BE2C (cell line): ENCODE data around the gene SUCLG1.
"Not testable (repeated sequence)": the region's sequence is repeated elsewhere in the genome, so short reads cannot be mapped to it uniquely, and the experiment has no call there.

ENCODE experiments used
- DNase-seq: peaks from one replicate; pipeline ENCODE4 v3.0.0-alpha.2; 2020
- H3K27me3 ChIP-seq: fragments of 250-450 bp; sonication (Bioruptor Pico); 2 replicates; pipeline ENCODE4 v1.5.1; 2020; ENCODE audit warnings: mild to moderate bottlenecking
- H3K36me3 ChIP-seq: fragments of 250-450 bp; sonication (Bioruptor Pico); 2 replicates; pipeline ENCODE4 v1.5.1; 2020; ENCODE audit warnings: mild to moderate bottlenecking
- H3K4me1 ChIP-seq: fragments of 250-450 bp; sonication (Bioruptor Pico); 2 replicates; pipeline ENCODE4 v1.5.1; 2020
- H3K4me3 ChIP-seq: 2 replicates; pipeline ENCODE4 v1.5.1; 2011; ENCODE audit warnings: low read depth, low read length
- H3K9me3 ChIP-seq: fragments of 250-450 bp; sonication (Bioruptor Pico); 2 replicates; pipeline ENCODE4 v1.5.1; 2020
- TF ChIP-seq, protein P1 (sequence below): IDR thresholded peaks from 2 replicates; pipeline ENCODE4 v1.5.1; 2012; ENCODE audit warnings: mild to moderate bottlenecking, low read depth, low read length

The SUCLG1 gene

GRCh38 chr2:84424152-84424551, 34.9 kb downstream of the SUCLG1 start:
- Histone ChIP-seq H3K36me3 (no peaks in the 10 kb centered on the region), H3K4me3 (no peak overlapping the region), H3K27me3 (no peaks in the 10 kb centered on the region), H3K4me1 (no peaks in the 10 kb centered on the region), H3K9me3 (no peaks in the 10 kb centered on the region)
- TF ChIP-seq, protein P1, sequence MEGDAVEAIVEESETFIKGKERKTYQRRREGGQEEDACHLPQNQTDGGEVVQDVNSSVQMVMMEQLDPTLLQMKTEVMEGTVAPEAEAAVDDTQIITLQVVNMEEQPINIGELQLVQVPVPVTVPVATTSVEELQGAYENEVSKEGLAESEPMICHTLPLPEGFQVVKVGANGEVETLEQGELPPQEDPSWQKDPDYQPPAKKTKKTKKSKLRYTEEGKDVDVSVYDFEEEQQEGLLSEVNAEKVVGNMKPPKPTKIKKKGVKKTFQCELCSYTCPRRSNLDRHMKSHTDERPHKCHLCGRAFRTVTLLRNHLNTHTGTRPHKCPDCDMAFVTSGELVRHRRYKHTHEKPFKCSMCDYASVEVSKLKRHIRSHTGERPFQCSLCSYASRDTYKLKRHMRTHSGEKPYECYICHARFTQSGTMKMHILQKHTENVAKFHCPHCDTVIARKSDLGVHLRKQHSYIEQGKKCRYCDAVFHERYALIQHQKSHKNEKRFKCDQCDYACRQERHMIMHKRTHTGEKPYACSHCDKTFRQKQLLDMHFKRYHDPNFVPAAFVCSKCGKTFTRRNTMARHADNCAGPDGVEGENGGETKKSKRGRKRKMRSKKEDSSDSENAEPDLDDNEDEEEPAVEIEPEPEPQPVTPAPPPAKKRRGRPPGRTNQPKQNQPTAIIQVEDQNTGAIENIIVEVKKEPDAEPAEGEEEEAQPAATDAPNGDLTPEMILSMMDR = 0 out of 2 replicates have a peak, but pooled peaks have one; percentile 23
- DNase-seq = no peak

DNA sequence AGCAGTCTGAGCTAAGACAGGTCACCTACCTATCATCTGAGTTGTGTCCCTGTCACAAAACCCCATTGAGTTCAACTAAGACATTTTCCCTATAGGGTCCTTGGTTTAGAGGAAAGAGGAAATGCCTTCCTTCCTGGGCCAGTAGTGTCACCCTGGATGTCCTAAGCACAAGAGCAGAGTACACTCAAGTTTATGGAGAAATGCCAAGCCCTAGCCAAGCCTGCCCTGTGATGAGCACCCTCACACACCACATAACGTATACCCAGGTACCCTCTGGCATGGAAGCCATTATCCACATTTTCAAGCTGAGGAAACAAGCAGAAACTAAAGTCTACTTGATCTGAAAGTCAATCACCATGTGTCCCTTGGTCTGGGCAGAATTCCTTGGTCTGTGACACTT, 37.3 kb downstream of the SUCLG1 start:
- Histone ChIP-seq H3K27me3 (no peaks in the 10 kb centered on the region), H3K36me3 (no peaks in the 10 kb centered on the region), H3K4me3 (no peak overlapping the region), H3K9me3 (no peaks in the 10 kb centered on the region), H3K4me1 (no peaks in the 10 kb centered on the region)
- no peak for DNase-seq
- TF ChIP-seq, protein P1 = no peak

DNA sequence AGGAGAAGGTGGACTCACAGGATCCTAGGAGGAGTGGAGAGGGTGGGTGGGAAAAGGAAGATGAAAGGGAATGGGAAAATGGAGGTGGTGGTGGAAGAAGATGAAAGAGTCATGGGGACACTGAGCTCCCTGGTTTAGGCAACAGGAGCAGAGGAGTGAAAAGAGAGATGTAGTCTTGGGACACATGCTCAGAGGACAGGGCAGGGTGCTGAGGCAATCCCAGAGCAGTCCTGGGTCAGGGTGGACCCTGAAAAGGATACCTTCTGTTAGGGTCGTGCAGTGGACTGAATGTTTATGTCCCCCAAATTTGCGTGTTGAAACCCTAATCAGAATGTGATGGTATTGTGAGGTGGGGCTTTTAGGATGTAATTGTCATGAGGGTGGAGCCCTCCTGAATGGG, 37.9 kb downstream of the SUCLG1 start:
- Histone ChIP-seq H3K27me3 (no peaks in the 10 kb centered on the region), H3K9me3 (no peaks in the 10 kb centered on the region), H3K36me3 (no peaks in the 10 kb centered on the region), H3K4me3 (no peak overlapping the region), H3K4me1 (no peaks in the 10 kb centered on the region)
- no peak for DNase-seq
- TF ChIP-seq, protein P1 = no peak

DNA sequence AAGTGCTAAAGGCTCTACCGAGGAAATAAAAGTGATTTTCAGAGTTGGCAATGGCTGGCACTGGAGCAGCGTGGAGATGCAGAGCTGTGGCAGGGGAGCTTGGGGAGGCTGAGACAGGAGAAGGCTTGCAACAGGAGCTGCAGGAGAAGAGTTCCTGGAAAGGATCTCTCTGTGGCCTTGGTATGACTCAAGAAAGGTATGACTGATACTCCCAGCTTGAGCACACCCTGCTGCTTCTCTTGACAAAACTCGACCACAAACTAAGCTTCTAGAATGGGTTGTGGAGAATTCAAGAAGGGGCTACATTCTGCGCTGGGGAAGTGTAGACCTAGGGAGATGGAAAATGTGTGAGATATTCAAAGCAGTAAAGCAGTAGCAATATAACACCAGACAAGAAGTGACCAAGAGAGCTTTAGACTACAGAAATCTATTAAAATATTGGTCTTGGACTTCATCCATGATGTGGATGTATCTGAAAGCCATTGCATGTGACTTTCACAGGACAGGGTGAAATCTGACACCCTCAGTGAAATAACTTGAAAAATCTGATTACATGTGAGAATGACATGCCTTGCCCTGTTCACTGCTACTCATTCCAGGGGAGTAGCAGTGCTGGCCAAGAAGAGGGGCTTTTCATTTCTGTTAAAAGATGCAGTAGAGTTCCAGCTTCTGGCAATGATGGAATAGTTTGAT, 41.5 kb downstream of the SUCLG1 start:
- H3K4me3 ChIP-seq = no peak overlapping the region
- no peak for DNase-seq
- no peaks in the 10 kb centered on the region for H3K27me3 ChIP-seq
- H3K9me3 ChIP-seq = no peaks in the 10 kb centered on the region
- TF ChIP-seq, protein P1 = no peak
- H3K4me1 ChIP-seq = no peaks in the 10 kb centered on the region
- H3K36me3 ChIP-seq = no peaks in the 10 kb centered on the region

- no peaks in the 10 kb centered on the region for H3K9me3 ChIP-seq
- no peaks in the 10 kb centered on the region for H3K4me1 ChIP-seq
- TF ChIP-seq, protein P1 = no peak
Observed at GRCh38 chr2:84409531-84409930, 49.5 kb downstream of the SUCLG1 start.

GRCh38 chr2:84402111-84402510, 57.0 kb downstream of the SUCLG1 start:
- H3K9me3 ChIP-seq, DNase-seq, H3K27me3 ChIP-seq, H3K4me1 ChIP-seq, H3K4me3 ChIP-seq, H3K36me3 ChIP-seq: not testable (repeated sequence)

More at GRCh38 chr2:84409531-84409930, 49.5 kb downstream of the SUCLG1 start:
- H3K4me3 ChIP-seq = no peak overlapping the region
- H3K36me3 ChIP-seq = no peaks in the 10 kb centered on the region
- no peak for DNase-seq
- H3K27me3 ChIP-seq = no peaks in the 10 kb centered on the region

DNA sequence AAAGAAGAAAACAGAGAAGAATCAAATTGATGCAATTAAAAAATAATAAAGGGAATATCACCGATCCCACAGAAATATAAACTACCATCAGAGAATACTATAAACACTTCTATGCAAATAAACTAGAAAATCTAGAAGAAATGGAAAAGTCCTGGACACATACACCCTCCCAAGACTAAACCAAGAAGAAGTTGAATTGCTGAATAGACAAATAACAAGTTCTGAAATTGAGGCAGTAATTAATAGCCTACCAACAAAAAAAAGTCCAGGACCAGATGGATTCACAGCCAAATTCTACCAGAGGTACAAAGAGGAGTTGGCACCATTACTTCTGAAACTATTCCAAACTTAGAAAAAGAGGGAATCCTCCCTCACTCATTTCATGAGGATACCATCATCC, 59.2 kb downstream of the SUCLG1 start:
- not testable (repeated sequence) for H3K27me3 ChIP-seq, H3K4me3 ChIP-seq, H3K9me3 ChIP-seq, DNase-seq, H3K36me3 ChIP-seq, H3K4me1 ChIP-seq
